HG03521 (cell line): Measurements from ENCODE around the gene BHLHE23.

ENCODE experiments used
- ATAC-seq: cut with Tn5 transposase; IDR thresholded peaks from one replicate; pipeline ENCODE4 v1.9.1; 2021; ENCODE audit warnings: mild to moderate bottlenecking, moderate library complexity; ENCODE audit not compliant: unreplicated experiment

The BHLHE23 gene

GRCh38 chr20:62994869-62995281 lies 11.9 kb downstream of the BHLHE23 start:
- ATAC-seq: no peak

GRCh38 chr20:62993856-62994494 lies 12.8 kb downstream of the BHLHE23 start:
- ATAC-seq: no peak

GRCh38 chr20:62991863-62992262 lies 14.9 kb downstream of the BHLHE23 start:
- no peak for ATAC-seq

GRCh38 chr20:62991196-62991807 lies 15.5 kb downstream of the BHLHE23 start:
- no peak for ATAC-seq

- ATAC-seq: no peak
Measured at GRCh38 chr20:62990306-62990825, 16.4 kb downstream of the BHLHE23 start.

GRCh38 chr20:62989201-62989601 lies 17.6 kb downstream of the BHLHE23 start:
- ATAC-seq: no peak

- ATAC-seq: no peak
Measured at GRCh38 chr20:62987114-62987513, 19.6 kb downstream of the BHLHE23 start.

GRCh38 chr20:62986257-62986800 lies 20.4 kb downstream of the BHLHE23 start:
- no peak for ATAC-seq

GRCh38 chr20:62985444-62985778 lies 21.4 kb downstream of the BHLHE23 start:
- no peak for ATAC-seq

GRCh38 chr20:62984666-62985443 lies 21.9 kb downstream of the BHLHE23 start:
- ATAC-seq: no peak

- no peak for ATAC-seq
Measured at GRCh38 chr20:62983210-62983609, 23.6 kb downstream of the BHLHE23 start.

GRCh38 chr20:62982124-62983075 lies 24.4 kb downstream of the BHLHE23 start:
- no peak for ATAC-seq

GRCh38 chr20:62980970-62981369 lies 25.8 kb downstream of the BHLHE23 start:
- ATAC-seq: no peak

- no peak for ATAC-seq
Measured at GRCh38 chr20:62980380-62980960, 26.3 kb downstream of the BHLHE23 start.

GRCh38 chr20:62979876-62980373 lies 26.8 kb downstream of the BHLHE23 start:
- ATAC-seq: no peak

GRCh38 chr20:62979310-62979709 lies 27.5 kb downstream of the BHLHE23 start:
- ATAC-seq: no peak

GRCh38 chr20:62978561-62978943 lies 28.2 kb downstream of the BHLHE23 start:
- ATAC-seq: no peak

GRCh38 chr20:62977613-62978560 lies 28.9 kb downstream of the BHLHE23 start:
- peak; percentile 52 for ATAC-seq

- ATAC-seq: no peak
Measured at GRCh38 chr20:62976886-62977285, 29.9 kb downstream of the BHLHE23 start.
